C1 segment of cervical spinal cord (tissue), 14 donors: ENCODE data around the gene DNAH6.

ENCODE experiments used
- DNase-seq, 14 donors: peaks; one replicate each; lab custom pipeline; 2025; lab: John Stamatoyannopoulos, UW

Gene DNAH6

DNA sequence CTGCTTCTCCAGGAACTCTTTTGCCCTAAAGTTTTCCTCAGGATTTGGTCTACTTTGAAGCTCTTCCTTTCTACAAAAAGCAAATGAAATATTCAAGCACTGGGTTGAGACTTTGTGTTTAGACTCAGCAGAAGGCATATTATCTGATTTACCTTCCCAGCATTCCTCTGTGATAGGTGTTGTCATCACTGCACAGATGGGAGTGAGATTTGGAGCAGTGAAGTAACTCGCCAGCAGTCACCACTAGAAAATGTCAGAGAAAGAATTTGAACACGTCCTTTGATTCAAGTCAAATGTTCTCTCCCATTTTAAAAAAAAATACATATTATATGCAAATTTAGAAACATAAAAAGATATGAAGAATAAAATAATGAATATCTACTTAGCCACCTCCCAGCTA is 112.2 kb downstream of the DNAH6 start:
- no peak for DNase-seq

DNA sequence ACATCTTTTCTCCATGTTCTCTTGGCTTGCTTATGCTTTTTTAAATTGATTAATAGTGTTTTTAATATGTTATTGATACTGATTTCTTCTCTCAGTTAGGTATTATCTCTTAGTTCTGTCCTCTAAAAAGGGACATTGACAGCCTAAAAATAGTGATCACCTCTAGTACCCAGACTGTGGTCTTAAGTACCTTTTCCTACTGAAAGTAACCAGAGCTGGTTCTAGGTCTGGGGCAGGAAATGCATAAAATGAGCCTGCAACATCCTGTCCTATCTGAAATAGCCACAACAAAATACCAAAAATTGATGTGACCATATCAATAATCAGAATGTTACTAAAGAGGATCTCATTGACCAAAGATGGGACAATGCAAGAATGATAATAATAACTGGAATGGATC is 113.3 kb downstream of the DNAH6 start:
- DNase-seq: no peak

DNA sequence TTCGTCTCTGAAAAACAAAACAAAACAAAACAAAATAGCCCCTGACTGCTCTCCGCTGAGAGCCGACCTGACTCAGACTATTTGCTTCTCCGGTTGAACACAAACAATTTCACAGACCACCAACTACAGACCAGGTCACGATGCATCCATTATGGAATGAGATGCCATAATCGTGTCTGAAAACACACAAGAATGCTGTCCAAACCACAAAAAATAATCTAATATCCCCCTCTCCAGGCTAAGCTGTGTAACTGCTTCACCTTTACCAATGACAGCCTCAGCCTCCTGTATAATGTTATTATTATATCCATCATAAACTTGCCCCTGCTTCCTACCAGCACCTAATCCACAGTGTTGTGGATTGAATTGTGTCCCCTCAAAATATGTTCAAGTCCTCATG is 114.7 kb downstream of the DNAH6 start:
- no peak for DNase-seq

DNA sequence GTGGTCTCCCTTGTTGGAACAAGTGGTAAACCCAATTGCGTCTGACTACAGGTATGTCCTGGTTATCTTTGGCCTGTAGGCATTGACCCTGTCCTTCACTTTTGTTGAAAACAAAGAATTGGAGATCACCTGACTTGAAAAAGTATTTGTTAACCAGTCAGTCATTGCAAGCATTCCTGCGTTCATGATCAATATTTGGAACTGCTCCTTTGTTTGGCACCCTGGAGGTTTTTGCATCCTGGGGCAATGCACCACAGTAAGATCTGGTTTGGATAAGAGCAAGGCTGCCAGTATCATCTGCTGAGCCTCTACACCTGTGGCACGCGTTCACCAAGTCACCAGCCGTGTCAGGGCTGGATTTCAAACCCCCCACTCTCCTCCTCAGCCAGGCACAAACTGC is 115.7 kb downstream of the DNAH6 start:
- DNase-seq: no peak

DNA sequence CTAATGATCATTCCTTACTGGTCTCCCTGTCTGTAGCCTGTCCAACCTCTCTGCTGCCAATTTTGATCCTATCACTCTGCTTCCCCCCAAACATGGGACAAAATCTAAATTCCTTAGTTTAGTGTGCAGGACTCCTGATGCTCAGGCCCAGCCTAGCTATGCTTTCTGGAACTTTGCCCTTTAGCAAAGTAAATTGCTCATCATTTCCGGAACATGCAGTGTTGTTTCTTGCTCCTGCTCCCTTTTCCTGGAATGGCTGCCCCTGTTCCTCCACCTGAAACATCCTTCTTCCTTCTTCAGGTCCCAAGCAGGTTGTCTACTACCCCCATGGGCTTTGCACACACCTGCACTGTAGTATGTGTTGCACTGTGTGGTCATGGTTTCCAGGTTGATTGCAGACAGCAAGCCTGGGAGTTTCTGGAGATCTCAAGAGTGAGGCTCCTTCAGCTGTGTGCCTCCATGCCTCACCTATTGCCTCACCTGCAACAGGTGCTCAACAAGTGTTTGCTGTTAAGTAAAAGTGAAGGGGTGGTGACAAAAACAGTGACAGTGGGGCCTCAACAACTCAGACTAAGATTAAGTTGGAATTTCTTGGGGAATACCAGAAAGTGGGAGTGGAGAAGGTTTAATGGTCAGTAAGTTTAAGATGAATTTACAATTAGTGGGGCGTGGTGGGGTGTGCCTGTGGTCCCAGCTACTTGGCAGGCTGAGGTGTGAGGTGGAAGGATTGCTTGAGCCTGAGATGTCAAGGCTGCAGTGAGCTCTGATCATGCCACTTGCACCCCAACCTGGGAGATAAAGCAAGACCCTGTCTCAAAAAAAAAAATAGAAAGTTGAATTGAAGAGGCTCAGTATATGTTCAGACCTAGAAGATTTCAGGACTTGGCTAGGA is 120.0 kb downstream of the DNAH6 start:
- DNase-seq: no peak

DNA sequence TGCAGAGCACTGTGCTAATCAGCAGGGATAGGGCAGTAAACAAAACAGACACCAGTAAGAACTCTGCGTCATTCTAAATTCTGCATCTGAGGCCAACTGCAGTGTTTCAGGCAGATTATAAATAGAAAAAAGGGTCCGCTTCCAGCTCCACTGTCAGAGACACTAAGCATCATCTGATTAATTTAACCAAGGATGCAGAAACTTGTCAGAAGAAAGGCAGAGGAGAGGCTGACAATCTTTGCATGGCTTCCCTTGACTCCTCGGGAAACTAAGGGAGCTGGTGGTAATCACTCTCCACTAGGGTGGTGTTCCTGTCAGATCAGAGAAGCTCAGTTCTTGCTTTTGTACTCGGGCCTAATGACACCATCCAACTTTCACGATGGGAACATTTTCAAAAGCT is 123.5 kb downstream of the DNAH6 start:
- DNase-seq: peak in 1 of 14 donors; percentile 33

DNA sequence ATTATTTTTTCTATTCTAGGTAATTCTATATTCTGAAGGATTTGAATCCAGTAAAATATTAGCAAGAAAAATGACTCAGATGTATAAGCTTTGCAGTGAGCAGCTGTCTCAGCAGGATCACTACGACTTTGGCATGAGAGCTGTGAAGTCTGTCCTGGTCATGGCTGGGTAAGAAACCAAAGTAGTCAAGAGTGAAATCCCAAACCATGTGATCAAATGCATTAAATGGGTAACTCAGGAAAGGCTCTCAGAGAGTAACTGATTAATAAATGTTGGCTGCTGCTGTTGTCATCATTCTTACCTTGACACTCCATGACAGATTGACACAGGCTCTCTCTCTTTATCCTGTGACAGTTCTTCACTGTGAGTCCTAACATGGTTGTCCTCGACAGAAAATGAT is 124.1 kb downstream of the DNAH6 start:
- DNase-seq: no peak

DNA sequence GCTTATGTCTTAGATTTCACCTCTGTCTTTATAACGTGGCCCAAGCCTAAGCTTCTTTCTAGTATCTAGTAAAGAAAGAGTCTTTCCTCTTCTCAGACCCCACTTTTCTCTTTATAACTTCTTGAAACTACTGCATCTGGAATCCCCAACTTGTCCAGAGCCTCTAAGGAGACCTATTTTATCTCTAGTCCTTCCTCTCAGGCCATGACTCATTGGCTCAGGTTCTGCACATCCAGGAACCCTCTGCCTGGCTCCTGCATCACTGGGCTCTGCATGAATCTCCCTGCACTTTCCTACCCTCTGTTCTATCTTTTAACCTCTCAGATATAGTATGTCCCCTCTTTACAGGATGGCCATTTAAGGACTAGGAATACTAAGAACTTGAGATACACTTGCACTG is 124.7 kb downstream of the DNAH6 start:
- DNase-seq: no peak

DNA sequence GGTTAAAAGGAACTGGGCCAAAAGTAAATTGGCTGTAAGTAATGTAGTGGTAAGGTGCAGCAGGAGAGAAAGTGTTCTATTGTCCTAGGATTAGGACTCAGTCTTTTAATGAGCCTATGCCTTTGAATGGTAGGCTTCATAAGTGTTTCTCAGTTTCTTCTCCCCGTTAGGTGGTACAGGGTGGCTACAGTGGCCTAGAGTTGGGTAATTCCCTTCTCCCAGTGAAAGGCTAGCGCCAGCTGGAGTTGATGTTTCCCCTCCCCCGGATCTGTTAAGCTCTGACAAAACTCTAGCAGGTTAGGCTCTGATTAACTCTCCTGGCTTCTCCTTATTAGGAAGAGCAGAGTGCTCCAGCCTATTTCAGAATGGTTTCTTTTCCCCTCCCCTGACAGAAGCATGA is 127.7 kb downstream of the DNAH6 start:
- DNase-seq: no peak

DNA sequence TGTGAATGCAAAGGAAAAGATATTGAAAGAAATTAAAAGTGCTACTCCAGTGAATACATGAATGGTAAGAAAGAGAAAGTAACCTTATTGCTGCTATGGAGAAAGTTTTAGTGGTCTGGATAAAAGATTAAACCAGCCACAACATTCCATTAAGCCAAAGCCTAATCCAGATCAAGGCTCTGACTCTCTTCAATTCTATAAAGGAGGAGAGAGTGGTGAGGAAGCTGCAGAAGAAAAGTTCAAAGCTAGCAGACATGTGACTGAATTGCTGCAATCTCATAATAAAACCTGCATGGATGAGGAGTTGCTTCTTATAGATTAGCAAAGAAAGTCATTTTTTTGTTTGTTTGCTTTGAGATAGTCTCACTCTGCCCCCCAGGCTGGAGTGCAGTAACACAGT is 130.2 kb downstream of the DNAH6 start:
- no peak for DNase-seq

DNA sequence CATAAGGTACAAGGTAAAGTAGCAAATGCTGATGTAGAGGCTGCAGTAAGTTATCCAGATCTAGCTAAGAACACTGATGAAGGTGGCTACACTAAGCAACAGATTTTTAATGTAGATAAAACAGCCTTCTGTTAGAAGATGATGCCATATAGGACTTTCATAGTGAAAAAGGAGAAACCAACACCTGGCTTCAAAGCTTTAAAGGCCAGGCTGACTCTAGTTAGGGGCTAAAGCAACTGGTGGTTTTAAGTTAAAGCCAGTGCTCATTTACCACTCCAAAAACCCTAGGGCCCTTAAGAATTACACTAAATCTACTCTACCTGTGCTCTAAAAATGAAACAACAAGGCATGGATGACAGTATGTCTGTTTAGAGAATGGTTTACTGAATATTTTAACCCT is 131.0 kb downstream of the DNAH6 start:
- no peak for DNase-seq

DNA sequence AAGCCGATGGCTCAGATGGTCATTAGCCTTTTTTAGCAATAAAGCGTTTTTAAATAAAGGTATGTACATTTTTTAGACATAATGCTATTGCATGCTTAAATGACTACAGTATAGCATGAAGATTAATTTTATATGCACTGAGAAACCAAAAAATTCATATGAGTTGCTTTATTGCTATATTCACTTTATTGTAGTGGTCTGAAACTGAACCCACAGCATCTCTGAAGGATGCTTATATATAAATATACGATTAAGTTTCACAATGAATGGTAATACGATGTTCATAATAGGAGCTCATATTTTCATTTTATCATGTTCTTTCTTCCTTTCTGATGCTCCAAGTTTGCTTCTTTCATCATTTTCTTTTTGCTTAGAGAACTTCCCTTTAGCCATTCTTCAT is 132.8 kb downstream of the DNAH6 start:
- no peak for DNase-seq

DNA sequence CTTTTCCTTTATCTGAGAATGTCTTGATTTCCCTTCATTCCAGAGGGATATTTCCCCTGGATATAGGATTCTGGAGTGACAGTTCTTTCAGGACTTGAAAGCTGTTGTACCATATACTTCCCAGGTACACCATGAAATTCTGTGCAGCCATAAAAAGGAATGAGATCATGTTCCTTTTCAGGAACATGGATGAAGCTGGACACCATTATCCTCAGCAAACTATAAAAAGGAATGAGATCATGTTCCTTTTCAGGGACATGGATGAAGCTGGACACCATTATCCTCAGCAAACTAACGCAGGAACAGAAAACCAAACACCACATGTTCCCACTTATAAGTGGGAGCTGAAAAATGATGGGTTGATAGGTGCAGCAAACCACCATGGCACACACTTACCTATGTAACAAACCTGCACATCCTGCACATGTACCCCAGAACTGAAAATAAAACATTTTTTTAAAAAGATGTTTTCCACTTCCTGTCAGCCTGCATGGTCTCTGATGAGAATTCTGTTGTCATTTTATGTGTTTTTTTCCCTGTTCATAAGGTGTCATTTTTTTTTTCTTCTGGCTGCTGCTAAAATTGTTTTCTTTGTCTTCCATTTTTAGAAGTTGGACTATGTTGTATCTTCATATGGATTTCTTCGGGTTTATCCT is 133.3 kb downstream of the DNAH6 start:
- DNase-seq: no peak

DNA sequence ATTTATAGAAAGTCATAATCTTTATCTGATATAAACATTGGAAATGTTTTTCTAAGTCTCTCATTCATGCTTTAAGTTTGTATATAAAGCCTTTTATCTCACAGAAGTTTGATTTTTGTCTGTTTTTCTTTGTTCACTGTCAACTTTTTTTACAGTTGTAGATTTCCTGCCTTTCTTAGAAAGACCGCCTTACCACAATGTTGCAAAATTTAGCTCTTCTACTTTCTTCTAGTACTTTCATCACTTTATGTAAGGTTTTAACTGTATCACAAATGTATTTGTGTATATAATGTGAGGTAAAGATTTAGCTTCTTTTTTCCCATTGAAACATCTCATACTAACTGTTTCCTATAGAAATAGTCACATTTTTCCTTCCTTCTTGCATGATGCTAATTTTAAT is 136.1 kb downstream of the DNAH6 start:
- no peak for DNase-seq

DNA sequence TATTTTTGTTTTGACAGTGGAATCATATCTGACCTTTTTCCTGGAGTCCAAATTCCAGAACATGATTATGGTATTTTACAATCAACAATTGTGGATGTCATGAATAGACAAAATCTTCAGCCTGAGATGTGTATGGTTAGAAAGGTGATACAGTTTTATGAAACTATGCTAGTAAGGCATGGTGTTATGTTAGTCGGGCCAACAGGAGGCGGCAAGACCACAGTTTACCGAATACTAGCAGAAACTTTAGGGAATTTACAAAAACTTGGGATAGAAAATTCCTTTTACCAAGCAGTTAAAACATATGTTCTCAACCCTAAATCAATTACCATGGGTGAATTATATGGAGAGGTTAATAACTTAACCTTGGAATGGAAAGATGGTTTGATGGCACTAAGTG is 137.0 kb downstream of the DNAH6 start:
- DNase-seq: no peak

DNA sequence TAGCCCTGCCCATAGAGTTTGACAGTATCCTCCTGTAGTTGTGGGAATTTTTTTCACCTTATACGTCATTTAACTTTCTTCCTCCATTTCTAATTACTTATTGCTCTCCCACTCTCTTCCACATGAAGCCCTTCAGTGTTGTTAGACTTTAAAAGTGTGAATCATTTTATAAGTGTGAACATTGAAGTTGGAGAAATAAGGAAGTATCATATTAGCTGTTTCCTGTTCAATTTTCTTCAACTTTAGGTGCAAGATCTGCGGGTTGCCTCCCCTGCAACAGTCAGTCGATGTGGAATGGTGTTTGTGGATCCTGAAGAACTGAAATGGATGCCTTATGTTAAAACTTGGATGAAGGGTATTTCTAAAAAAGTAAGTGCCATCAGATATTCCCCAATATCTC is 138.1 kb downstream of the DNAH6 start:
- DNase-seq: no peak

DNA sequence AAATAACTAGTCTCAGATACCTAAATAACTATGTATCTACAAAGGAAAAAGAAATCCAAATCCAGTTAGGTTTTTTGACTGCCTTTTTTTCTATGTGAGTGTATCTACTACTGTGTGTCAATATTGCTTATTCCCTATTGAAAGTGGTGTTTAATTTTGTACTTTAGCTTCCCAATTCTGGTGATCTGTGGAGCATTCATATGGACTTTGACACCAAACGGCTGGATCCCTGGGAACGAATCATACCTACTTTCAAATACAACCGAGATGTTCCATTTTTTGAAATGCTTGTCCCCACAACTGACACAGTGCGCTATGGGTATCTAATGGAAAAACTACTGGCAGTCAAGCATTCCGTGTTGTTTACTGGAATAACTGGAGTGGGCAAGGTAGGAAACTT is 152.8 kb downstream of the DNAH6 start:
- no peak for DNase-seq

DNA sequence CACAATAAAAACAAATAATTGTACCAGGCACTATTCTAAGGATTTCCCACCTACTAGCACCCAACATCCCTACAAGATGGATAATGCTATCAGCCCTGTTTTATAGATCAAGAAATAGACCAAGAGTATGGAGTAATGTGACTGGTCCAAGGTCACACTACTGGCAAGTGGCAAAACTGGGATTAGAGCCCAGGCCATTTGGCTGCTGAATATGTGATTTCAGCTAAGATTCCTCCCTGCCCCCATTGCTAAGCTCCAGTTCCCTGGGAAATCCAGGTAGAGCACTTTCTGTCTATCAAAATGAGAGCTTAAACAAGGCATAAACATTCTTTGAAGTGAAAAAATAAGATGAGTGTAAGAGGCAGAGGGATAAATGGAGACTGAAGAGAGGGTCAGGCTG is 157.8 kb downstream of the DNAH6 start:
- DNase-seq: no peak

DNA sequence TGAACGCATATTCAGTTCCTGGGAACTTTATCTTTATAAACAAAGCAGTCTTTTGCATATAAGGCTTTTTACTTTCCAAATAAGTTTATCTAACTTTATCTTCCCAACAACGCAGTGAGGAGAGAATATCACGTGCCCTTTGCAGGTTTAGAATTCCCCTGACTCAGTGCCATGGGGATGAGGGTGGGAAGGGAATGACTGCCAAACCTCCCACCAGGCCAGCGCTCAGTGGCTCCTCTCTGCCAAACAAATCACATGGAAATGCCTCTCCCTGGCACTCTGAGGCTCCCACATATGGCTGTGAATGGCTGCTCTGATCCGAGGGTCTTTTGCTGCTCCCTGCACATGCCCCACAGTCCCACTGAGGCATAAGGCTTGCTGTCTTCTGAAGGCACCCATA is 158.3 kb downstream of the DNAH6 start:
- no peak for DNase-seq

DNA sequence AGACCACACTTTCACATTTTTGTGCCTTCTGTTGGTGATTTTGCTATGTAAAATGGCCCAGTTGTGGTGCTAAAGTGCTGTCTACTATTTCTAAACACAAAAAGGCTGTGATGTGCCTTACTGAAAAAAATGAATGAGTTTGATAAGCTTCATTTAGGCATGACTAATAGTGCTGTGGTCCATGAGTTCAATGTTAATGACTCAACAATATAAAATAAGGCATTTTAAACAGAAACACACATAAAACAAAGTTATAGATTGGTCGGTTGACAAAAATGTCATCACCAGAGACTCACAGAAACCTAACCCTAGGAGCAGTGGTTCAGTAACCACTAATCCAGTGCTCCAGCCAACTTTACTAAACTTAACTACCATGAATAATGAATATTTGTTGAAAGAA is 160.0 kb downstream of the DNAH6 start:
- no peak for DNase-seq

DNA sequence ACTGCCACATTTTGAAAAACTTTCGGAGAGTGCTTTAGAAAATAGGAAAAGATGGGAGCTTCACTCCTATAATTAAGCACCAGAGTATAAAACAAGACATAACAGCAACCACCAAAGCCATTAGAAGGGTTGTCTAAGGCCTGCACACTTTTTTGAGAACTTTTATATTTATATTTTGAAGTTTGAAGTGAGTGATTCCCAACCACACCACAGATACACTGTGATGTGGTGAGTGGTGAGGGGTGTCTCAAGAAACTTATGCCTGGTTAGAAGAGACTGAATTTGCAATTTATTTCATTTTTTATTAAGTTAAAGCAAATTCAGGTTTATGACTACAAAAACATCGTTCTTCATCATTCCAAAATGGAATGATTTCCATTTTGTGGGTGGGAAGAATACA is 161.9 kb downstream of the DNAH6 start:
- no peak for DNase-seq

DNA sequence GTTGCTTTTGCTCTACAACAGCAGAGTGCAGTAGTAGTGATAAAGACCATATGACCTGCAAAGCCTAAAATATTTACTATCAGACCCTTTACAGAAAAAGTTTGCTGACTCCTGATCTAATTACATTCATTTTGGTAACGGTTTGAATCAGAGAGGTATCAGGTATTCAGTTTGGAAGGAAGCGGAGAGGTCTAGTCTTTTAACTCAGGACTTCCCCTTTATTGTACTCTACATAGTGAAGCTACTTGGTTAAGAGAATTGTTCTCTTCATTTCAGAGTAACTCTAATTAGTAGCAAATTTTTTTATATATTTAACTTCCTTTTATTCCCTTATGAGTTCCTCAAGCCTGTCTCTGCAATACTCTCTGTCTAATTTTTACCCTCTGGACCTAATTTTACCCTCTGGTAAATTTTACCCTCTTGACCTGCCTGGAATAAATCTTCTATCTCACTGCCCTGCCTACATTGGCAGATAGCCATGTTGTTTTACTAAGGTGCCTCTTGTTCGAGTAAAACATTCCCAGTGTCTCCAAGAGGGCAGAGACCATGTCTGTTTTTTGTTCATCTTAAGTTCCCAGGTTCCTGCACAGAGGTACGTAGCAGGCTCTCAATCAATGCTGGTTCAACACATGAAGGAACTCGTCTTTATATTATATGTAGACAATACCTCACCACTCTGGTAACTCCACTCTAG is 170.6 kb downstream of the DNAH6 start:
- no peak for DNase-seq
